ENCODE results near the gene FRY.

FRY gene

DNA sequence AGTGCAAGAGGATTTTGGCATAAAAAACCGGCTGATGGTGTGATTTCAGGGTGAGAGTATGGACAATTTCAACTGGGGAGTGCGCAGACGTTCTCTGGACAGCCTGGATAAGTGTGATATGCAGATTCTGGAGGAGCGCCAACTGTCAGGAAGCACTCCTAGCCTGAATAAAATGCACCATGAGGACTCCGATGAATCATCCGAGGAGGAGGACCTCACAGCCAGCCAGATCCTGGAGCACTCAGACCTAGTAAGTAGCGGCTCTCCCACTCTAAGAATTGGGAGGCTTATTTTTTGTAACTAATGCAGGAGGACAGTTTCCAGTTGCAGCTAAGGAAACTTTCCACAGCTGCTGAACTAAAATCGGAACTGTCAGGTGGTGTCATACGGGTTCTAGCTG is 230.0 kb downstream of the FRY start:
- no peak for DNase-seq (ENCODE audit: low read depth, low spot score)
- H3K4me3 ChIP-seq (ENCODE audit: low read length): no peak overlapping the region

DNA sequence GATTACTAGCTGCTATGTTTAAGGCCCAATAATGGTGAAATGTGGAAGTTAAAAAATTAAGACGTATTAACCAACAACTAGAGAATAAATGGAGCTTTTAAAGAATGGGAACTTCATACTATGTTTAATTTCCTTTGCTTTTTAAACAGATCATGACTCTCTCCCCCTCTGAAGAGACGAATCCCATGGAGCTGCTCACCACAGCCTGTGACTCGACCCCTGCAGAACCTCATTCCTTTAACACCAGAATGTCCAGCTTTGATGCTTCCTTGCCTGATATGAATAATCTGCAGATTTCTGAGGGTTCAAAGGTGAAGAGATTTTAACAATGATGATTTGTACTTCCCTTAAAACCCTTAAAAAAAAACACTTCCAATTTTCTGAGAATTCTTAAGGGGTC is 230.6 kb downstream of the FRY start:
- DNase-seq (ENCODE audit: low read depth, low spot score): no peak
- no peak overlapping the region for H3K4me3 ChIP-seq (ENCODE audit: low read length)

DNA sequence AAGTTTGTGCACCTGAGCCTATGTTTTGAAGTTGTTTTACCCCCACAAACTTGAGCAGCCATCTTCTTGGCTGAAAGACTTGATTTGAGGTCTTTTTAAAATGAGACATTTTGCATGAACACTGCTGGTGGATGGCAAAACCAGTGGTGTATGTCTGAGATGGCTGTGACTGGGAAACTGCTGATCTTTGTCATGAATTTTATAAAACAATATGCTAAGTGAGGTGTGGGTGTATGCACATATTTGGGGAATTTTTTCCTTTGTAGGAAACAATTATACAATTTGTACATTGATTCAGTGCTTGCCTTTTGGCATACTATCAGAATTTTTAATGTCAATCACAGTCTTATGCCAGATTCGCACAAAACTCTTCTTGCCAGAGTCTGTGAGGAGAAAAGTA is 231.0 kb downstream of the FRY start:
- DNase-seq (ENCODE audit: low read depth, low spot score): no peak
- no peak overlapping the region for H3K4me3 ChIP-seq (ENCODE audit: low read length)

DNA sequence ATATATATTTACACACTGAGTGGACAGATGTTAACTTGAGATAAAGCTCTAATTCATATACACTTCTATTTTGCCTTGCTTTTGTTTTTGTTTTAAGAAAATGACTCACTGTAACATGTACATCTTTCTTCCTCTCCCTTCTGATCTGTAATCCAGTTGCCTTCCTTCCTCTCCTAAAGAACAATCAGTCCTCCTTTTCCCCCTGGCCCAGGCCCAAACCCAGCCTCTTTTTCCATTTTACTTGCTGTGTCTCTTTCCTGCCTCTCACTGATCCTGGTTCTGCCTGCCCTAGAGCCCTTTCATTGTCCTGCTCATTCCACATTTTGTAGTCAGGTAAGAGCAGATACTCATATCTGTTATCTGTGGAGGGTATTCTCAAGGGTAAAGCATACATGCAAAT is 232.8 kb downstream of the FRY start:
- H3K4me3 ChIP-seq (ENCODE audit: low read length): no peak overlapping the region
- DNase-seq (ENCODE audit: low read depth, low spot score): no peak

DNA sequence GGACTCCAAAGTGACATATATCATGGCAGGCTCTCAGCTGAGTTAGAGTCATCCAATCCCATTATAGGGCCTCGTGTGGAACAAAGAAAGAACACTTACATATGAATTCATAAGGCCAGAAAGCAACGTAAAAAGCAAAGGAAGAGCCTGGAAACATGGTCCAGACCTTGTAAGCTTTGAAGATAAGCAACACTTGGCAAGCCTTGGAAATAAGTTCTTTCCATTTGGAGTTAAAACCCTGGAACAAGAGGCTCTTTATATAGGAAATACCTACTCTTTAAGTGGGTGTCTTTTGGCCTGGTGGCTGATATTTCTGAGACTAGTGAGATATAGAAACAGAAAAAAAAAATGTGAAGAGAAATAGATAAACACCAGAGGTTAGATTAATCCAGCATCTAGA is 234.2 kb downstream of the FRY start:
- no peak for DNase-seq (ENCODE audit: low read depth, low spot score)
- no peak overlapping the region for H3K4me3 ChIP-seq (ENCODE audit: low read length)

DNA sequence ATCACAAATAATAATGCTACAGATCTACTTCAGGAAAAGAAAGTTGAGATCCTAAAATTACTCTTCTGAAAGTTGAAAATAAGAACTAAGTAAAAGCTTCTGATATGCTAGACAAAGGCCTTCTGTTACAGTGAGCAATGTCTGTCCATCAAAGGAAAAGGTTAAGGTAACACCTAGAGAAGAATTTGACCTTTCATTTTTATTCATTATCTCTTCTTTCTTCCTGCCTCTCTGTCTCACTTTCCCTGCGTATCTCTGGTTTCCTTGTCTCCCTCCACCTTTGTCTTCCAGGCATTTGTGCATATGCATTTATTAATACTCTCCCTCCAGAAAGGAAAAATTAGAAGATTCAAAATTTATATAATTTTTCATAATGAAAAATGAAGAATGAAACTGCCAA is 234.6 kb downstream of the FRY start:
- no peak for DNase-seq (ENCODE audit: low read depth, low spot score)
- no peak overlapping the region for H3K4me3 ChIP-seq (ENCODE audit: low read length)

DNA sequence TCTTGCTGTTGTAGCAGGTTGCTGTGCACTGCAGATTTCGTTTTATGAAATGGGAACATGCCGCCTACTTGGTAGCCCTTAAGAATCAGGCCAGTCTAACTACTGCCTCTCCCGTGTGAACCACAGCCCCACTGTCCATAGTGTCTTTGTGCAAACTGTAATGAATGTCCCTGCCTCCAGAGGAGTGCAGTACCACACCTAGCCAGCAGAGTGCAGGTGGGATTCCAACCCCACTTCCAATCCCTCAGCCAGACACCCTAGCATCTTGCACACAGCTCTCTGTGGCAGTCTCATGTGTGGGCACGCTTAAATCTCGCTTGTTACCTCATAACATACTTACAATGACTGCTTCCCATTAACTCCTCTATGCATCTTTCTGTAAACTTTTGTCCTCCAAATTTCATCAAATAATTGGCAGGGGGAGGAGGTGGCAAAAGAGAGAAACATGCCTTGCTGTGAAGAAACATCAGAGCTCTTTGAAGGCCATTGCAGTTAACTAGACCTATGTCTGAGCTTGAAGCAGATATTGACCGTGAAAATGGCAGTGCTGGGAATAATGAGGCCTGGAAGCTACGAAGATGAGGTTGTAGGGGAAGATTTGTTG is 236.4 kb downstream of the FRY start:
- H3K4me3 ChIP-seq (ENCODE audit: low read length): no peak overlapping the region
- no peak for DNase-seq (ENCODE audit: low read depth, low spot score)

DNA sequence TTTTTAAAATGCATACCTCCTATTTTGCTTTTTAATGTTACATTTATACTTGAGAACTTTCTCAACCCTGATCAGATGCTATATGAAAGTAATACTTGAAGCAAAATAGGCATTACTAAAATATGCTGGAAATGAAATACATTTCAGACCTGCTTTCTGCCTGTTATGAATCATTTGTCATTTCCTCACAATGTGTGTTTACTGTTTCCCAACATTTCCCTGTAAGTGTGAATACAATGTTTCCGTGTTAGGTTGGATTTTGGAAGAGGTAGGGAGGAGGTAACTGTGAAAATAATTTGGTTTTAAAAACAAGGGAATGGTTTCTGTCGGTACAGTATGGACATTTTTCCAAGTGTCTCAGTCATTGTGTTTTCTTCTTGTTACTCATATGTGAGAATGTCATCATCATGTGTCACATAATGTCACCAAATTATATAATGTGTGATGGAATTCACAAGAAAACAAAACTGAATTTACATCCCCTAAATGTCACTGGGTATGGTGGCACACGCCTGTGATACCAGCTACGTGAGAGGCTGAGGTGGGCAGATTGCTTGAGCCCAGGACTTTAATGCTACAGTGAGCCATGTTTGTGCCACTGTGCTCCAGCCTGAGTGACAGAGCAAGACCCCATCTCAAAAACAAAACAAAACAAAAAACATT is 240.6 kb downstream of the FRY start:
- H3K4me3 ChIP-seq (ENCODE audit: low read length): no peak overlapping the region
- DNase-seq (ENCODE audit: low read depth, low spot score): no peak

DNA sequence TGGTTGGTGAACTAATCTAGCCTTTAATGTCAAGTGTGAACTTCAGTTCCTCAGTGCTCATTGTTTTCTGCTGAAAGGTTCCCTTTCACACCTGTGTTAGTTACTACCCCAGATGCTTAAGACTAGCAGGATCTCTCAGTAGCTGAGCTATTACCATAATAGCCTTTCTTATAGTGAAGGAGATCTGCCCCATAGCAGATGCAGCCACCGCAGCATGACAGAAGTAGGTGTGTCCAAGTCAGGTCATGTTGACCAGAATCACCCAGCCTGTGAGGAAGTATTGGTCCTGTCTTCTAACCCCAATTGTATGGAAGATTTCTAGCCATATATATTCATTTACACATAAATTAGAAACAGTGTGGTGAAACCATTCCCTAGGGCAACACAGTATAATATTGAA is 246.3 kb downstream of the FRY start:
- no peak overlapping the region for H3K4me3 ChIP-seq (ENCODE audit: low read length)
- DNase-seq (ENCODE audit: low read depth, low spot score): no peak

DNA sequence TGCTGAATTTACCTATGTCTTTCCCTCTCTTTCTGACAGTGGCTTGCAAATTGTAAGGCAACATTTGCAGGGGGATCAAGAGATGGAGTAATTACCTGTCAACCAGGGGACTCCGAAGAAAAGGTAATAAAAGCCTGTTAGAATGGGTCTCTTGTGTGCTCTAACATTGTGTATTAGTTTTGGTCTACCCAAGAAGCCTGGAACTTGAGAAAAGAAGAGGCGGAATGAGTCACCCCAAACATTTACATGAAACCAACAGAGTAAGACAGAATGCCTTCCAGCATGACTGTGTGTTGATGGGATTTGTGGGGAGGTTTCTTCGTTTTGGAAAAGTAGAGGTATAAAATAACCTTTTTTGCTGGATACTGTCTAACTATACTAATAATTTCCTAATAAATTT is 246.9 kb downstream of the FRY start:
- no peak for DNase-seq (ENCODE audit: low read depth, low spot score)
- H3K4me3 ChIP-seq (ENCODE audit: low read length): no peak overlapping the region

DNA sequence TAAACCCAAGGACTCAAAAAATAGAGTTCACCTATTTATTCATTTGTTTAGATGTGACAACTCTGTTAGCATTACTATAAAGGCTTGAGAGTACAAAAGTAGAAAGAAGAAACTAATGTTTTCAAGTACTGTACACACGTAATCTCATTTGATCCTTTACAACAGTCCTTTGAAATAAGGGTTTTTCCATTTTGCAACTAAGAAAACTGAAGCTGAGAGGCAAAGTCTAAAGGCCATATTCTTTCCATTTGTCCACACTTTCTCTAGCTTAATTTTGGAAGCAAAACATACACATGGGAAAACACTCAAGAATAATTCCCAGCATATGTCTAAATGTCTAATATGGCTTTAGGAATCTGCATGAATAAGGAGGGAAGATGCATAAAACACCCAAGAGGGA is 249.5 kb downstream of the FRY start:
- DNase-seq (ENCODE audit: low read depth, low spot score): no peak
- H3K4me3 ChIP-seq (ENCODE audit: low read length): no peak overlapping the region

DNA sequence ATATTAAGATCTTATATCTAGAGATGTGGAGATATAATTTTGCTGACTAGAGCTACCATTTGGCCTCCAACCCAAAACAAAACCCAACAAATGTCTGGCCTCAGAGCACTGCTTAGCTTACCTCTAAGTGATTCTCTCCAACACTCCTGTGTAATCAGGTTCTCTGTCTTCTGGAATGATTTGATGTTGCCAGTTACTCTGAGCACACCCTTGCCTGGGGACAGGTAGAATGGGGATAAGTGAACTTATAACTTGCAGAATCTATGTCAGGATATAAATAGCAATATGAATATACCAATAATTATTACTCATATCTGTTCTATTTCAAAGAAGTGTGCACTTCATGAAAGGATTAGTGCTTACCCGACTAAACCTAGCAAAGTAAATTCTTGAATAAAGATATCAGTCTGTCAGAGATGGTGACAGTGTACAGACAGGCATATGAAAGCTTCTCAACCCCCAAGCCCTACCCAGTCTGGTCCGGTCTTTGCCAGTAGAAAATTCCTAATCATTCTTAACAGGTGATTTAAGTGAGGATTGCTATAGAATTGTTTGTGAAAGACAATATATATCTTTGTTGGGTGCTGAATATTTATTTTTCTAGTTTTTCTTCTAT is 250.6 kb downstream of the FRY start:
- no peak overlapping the region for H3K4me3 ChIP-seq (ENCODE audit: low read length)
- no peak for DNase-seq (ENCODE audit: low read depth, low spot score)

DNA sequence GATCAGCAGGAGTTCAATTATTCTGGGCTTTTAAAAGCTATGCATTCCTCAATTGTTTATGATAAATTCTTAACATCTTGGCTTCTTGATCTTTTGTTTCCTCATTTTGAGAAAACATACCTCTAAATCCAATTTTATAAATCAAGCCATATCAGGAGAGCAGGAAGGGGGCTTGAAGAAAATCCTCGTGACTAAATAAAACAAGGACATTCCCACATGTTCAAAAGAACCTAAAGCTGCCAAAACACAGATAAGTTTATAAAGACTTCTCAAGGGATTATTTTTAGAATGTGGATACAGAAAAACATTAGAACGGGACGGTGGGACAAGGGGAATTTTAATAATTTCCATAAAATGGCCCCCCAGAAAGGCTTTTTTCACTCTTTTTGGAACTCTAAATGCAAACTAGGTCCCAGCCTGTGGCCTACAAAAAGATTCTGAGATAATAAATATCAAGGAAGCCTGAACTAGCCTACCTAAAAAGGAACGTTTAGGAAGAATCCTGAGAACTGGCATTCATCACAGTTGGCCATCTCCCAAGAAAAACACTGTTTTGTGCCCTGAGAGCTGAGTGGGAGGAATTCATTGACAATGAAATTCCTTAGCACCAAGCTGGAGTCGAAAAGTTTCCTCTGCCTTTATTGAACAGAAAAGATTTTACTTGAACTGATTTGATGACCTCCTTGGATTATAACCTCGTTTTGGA is 253.5 kb downstream of the FRY start:
- no peak for DNase-seq (ENCODE audit: low read depth, low spot score)
- H3K4me3 ChIP-seq (ENCODE audit: low read length): no peak overlapping the region

DNA sequence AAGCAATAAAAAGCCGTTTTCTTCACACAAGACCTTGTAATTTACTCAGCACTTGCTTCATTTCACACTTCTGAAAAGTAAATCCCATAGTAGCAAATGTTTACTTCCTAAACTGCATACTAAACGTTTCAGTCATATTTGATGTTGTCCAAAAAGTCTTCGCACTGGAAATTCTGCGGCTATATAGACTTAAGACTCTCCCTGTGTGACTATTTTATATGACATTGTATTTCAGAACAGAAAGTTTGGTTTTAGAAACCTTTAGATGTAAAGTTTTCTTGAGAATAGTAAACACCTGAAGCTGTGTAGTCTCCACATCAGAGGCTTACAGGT is 254.0 kb downstream of the FRY start:
- H3K4me3 ChIP-seq (ENCODE audit: low read length): no peak overlapping the region
- DNase-seq (ENCODE audit: low read depth, low spot score): no peak

DNA sequence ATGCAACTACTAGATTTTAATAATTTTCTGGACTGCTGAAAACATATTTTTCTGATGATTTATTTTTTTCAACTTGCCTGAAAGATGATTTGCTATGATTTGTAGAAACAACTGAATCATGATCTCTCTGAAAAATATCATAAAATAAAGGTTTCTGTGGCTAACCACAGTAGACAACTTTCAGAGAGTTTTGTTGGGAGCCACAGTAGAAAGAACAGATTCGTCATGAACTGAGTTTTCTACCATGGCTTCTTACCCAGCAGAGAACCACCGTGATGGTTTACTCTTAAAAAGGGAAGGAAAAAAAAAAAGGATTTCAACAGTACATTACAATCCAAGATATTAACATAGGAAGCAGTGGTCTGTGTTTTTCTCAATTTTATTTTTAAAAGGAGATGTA is 265.6 kb downstream of the FRY start:
- H3K4me3 ChIP-seq (ENCODE audit: low read length): no peak overlapping the region

DNA sequence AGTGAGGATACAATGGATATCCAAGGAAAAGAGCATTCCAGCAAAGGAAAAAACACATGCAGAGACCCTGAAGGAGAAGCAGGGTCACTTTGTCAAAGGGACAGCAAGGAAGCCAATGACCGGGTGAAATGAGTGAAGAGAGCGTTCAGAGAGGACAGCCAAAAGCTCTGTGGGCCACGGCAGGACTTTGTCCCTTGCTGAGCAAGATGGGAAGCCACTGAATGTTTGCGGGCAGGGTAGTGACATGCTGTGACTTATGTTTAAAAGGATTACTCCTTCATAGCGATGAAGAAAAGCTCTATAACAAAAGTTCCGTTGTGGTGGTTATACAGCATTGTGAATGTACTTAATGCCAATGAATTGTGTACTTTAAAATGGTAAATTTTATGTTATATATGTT is 267.1 kb downstream of the FRY start:
- H3K4me3 ChIP-seq (ENCODE audit: low read length): no peak overlapping the region
- DNase-seq (ENCODE audit: low read depth, low spot score): no peak

More for the DNA sequence above, 265.6 kb downstream of the FRY start:
- DNase-seq (ENCODE audit: low read depth, low spot score): peak; percentile 10

DNA sequence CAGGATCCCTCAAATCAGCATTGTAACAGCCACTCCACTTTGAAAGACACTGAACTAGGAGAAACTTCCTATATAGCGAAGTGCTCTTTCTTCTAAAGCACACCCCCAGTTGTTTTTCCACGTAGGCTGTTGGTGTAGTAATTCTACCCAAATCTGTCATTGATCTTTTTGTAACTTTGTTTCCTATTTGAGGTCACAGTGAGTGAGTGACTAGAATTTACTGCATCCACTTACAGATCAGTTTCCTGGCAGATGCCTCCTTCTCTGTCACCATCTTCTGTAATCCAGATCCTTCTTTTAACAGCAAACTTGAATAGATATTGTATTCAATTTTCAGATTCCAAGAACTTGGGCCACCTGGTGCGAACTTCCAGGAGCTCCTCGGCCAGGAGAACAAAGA is 268.3 kb downstream of the FRY start:
- DNase-seq (ENCODE audit: low read depth, low spot score): no peak
- H3K4me3 ChIP-seq (ENCODE audit: low read length): no peak overlapping the region

DNA sequence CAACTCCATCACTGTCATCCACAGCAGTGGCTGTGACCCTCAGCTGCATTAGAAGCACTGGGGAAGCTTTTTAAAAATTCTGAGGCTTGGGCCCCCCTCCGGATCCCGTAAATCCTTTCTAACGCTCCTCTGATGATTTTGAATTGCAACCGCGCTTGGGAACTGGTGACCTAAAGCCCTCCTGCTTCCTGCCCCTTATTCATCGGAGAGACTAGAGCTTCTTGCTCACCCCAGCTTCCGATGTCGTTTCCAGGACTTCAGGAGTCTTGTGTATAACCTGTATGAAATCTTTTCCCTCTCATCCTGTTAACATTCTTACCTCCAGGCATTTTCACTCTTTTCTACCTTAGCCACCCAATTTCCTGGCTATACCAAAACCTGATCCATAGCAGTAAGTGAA is 268.8 kb downstream of the FRY start:
- H3K4me3 ChIP-seq (ENCODE audit: low read length): no peak overlapping the region
- no peak for DNase-seq (ENCODE audit: low read depth, low spot score)

DNA sequence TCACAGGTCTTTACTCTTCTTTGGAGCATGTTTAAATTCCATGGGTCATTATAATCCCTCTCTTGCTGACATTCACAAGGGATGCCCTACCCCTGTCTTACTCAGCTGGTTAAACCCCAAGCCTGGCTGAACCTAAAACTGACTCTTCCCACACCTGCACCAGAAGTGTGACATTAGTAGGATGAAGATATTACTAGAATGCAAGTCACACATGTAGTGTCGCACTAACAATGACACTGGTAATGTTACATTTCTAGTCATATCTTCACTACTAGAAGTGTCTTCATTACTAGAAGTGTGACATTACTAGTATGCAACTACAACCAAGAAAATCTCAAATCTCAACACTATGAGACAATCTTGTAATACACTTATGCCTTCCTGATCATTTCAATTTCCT is 269.3 kb downstream of the FRY start:
- no peak overlapping the region for H3K4me3 ChIP-seq (ENCODE audit: low read length)
- DNase-seq (ENCODE audit: low read depth, low spot score): no peak

DNA sequence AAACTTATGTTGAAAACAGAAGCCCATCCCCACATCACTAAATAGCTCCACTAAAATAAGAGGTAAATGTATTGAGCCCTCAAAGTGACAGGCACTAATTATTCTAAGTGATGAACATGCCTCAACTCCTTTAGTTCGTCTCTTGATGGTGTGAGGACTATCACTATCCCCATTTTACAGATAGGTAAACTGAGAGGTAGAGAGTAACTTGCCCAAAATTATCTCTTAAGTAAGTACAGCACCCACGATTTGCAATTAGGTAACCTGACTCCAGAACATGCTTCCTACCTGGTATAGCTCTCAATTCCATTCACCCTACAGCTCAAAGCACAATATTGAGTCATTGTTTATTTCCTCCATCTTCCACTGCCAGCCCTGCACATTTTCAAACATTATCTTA is 270.9 kb downstream of the FRY start:
- no peak for DNase-seq (ENCODE audit: low read depth, low spot score)
- no peak overlapping the region for H3K4me3 ChIP-seq (ENCODE audit: low read length)

DNA sequence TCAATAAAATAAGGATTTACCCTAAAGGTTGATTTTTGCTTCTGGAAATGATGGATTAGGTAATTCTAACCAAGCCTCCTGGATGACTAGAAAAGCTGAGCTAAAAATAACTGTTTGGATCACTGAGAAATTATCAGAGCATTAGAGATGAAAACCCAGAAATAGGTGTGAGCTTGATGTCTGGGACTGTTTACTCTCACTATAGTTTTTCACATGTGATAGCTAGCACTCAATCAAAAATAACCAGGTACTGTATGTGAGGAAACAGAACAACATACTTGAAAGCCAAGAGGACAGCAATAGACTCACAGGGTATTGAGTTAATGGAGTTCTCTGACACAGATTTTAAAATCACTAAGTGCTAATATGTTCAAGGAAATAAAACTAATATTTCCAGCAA is 274.1 kb downstream of the FRY start:
- no peak for DNase-seq (ENCODE audit: low read depth, low spot score)
- H3K4me3 ChIP-seq (ENCODE audit: low read length): no peak overlapping the region

Data from Jurkat, Clone E6-1 (cell line).